GM19372 (cell line): ENCODE data around the gene RAB38.
A peak's percentile ranks its signal among the peaks of the same experiment; 100 is the strongest.

Experiments used
- ATAC-seq: cut with Tn5 transposase; IDR thresholded peaks from one replicate; pipeline ENCODE4 v1.9.1; 2021; ENCODE audit warnings: mild to moderate bottlenecking, low read depth, moderate library complexity; ENCODE audit not compliant: unreplicated experiment

Gene RAB38

GRCh38 chr11:88174709-88175568 is at the start of gene RAB38:
TSS of gene RAB38 (minus strand) at chr11:88175443. CDS start at chr11:88175384, 59 bp downstream.
- ATAC-seq = peak; percentile 44

- no peak for ATAC-seq
These were observed 38.2 kb upstream of the RAB38 start for GRCh38 chr11:88213406-88213805.

- no peak for ATAC-seq
These were observed 37.1 kb upstream of the RAB38 start for GRCh38 chr11:88212300-88212699.

GRCh38 chr11:88208745-88209144 is 33.5 kb upstream of the RAB38 start:
- no peak for ATAC-seq

- ATAC-seq = no peak
These were observed 31.5 kb upstream of the RAB38 start for GRCh38 chr11:88206751-88207150.

- no peak for ATAC-seq
These were observed 29.1 kb upstream of the RAB38 start for GRCh38 chr11:88204353-88204752.

DNA sequence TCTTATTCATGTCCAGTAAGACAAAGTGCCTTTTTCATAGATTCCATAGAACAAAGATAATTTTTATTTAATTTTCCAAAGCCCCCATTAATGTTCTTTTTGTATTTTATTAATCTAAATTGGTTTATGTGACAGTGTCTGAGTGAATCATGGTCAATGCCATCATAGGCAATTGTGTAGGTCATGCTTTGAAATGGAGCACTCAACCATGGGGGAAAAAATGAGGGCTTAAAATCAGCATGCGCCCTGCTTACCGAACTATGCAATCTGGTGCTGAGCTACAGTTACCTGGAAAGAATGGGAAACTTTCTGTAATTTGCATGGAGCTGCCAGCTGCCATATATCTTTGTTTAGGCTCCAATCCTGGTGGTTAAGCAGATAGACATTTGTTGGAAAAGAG is 28.4 kb upstream of the RAB38 start:
- ATAC-seq = no peak

- no peak for ATAC-seq
These were observed 27.3 kb upstream of the RAB38 start for GRCh38 chr11:88202498-88202897.

DNA sequence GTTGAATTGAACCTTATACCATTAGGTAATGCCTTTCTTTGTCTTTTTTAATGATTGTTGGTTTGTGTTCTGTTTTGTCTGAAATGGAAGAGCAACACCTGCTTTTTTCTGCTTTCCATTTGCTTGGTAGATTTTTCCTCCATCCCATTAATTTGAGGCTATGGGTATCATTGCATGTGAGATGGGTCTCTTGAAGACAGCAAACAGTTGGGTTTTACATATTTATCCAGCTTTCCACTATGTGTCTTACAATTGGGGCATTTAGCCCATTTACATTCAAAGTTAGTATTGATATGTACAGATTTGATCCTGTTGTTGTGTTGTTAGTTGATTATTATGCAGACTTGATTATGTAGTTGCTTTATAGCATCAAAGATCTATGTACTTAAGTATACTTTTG is 21.1 kb upstream of the RAB38 start:
- no peak for ATAC-seq

DNA sequence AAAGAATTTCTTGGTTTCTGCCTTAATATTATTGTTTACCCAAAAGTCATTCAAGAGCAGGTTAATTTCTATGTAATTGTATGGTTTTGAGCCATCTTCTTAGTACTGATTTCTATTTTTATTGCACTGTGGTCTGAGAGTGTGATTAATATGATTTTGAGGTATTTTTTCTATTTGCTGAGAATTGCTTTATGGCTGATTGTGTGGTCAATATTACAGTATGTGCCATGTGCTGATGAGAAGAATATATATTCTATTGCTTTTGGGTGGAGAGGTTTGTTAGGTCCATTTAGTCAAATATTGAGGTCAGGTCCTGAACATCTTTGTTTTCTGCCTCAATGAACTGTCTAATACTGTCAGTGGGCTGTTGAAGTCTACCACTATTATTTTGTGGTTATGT is 20.7 kb upstream of the RAB38 start:
- ATAC-seq = no peak

- ATAC-seq = no peak
These were observed 19.7 kb upstream of the RAB38 start for GRCh38 chr11:88194990-88195389.

DNA sequence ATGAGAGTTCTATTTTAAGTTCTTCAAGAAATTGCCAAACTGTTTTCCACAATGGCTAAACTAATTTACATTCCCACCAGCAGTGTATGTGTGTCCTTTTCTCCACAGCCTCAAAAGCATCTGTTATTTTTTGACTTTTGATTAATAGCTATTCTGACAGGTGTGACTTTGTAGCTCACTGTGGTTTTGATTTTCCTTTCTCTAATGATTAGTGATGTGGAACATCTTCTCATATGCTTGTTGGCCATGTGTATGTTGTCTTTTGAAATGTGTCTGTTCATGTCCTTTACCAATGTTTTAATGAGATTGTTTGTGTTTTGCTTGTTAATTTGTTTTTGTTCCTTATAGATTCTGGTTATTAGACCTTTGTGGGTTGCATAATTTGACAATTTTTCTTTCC is 18.0 kb upstream of the RAB38 start:
- no peak for ATAC-seq

GRCh38 chr11:88188932-88189253 is 13.7 kb upstream of the RAB38 start:
- no peak for ATAC-seq

GRCh38 chr11:88188251-88188931 is 13.1 kb upstream of the RAB38 start:
- no peak for ATAC-seq

DNA sequence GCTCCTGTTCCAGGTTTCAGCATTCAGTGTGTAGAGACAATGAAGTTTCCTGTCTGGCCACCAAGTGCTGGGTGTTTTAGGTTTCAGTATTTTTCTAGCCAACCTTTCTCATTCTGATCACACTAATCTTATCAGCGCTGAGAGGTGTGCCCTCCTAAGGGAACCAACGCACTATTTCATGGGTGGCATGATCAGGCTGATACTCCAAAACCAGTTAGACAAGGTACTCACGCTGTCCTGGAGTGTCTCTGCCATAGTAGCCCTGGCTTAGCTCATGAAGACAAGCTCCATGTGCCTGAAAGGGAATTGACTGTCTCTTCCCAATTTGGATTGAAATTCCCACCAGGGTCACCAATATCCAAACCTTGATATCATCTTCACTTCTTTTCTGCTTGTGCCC is 8.0 kb upstream of the RAB38 start:
- ATAC-seq = no peak

DNA sequence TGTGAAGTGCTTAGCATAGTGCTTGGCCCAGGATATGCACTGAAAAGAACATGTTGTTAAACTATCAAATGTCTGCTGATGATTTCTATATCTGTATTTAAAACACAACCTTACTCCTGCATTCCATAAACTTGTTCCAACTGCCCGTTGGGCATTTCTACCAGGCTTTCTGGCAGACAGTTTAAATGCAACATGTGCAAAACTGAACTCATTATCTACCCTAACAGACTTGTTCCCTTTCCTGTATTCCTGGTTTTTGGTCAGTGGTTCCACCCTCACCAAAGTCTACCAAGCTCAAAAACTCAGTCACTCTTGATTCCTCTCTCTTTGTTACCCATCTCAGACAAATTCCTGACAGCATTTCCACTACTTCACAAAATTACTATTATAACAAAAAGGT is 6.5 kb upstream of the RAB38 start:
- ATAC-seq = no peak

GRCh38 chr11:88179971-88180629 is 4.9 kb upstream of the RAB38 start:
- ATAC-seq = peak; percentile 29

- peak; percentile 43 for ATAC-seq
These were observed 3.9 kb upstream of the RAB38 start for GRCh38 chr11:88179141-88179540.

GRCh38 chr11:88178191-88178590 is 2.9 kb upstream of the RAB38 start:
- ATAC-seq = no peak

DNA sequence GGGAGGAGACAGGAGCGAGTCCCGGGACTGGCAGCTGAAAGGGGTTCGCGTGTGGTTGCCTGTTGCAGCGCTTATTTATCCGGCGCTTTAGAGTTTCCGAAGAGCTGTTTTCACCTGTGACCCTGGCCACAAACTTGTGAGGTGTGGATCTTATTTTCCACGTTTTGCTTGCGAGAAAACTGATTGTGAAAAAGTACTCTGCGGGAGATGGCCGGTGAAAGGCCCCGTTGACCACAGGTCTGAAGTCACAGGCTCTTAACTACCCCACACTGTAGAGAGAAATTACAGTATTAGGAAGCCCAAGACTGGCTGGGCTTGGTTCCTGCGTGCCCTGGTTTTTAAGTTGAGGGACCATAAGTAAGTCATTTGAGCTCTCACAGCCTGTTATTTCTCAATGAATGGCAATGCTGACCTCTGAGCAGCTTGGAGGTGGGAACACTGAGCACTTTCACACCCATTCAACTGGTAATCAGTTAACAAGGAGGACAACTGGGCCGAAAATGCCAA is 379 bp upstream of the RAB38 start:
- peak; percentile 11 for ATAC-seq

DNA sequence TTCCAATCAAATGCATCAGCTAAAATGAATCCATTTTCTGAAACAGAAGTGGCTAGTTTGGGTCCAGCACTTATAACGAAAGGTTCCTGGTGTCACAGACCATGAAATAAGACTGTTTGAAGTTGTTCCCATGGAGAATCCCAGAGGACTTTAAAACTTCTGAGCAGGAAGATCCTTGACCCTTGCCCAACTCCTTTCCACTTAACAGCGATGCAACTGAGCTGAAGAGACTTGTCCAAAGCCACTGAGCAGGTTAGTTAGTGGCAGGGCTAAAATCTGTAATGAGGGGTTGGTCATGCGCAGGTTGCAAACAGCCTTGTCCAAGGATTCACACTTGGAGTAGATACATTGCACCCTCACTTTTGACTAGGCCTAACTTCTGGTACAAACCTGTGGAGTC is 1.3 kb downstream of the RAB38 start:
- ATAC-seq = no peak
